BJ (cell line): ENCODE results near the gene CWF19L2. TPM values are rescaled to one million over a fixed set of nuclear protein-coding genes. Genes with fewer than 3 reads are reported as not detected.

Source experiments
- CTCF ChIA-PET: fragments of 350-600 bp; formaldehyde crosslinking; extraction: SDS; loops from one replicate; lab custom pipeline; 2021; ENCODE audit warnings: antibody characterized with exemption, inconsistent platforms; lab: Yijun Ruan, JAX
- POLR2A ChIA-PET: fragments of 300-600 bp; sonication (Branson Sonifier 250); formaldehyde crosslinking; extraction: SDS; loops from one replicate; lab custom pipeline; 2021; ENCODE audit warnings: antibody characterized with exemption; lab: Charles Lee
- DNase-seq: peaks from one replicate; pipeline ENCODE4 v3.0.0-alpha.2; 2011; ENCODE audit warnings: low read depth
- H3K27me3 ChIP-seq: 2 replicates; pipeline ENCODE4 v1.6.0; 2011; ENCODE audit warnings: low read length; ENCODE audit not compliant: control insufficient read depth, insufficient read depth
- H3K36me3 ChIP-seq: 2 replicates; pipeline ENCODE4 v1.5.1; 2011; ENCODE audit warnings: low read length; ENCODE audit not compliant: control insufficient read depth, insufficient read depth
- H3K4me3 ChIP-seq: 2 replicates; pipeline ENCODE4 v1.5.1; 2011; ENCODE audit warnings: low read depth, mild to moderate bottlenecking, control low read depth, low read length
- CTCF ChIP-seq: IDR thresholded peaks from 2 replicates; pipeline ENCODE4 v1.5.1; 2011; ENCODE audit warnings: low read depth, mild to moderate bottlenecking, control low read depth, inconsistent platforms, low read length, moderate library complexity; ENCODE audit not compliant: insufficient read depth
- polyA plus RNA-seq: library from polyadenylated mRNA; depleted of rRNA; stranded (reverse); fragments of >200 nt; gene quantifications from 2 replicates; pipeline ENCODE4 v1.2.3, GENCODE V29; 2011

CWF19L2 gene
- polyA plus RNA-seq, 1 experiment: 1.2 TPM

GRCh38 chr11:107359701-107360100, 97.9 kb downstream of the CWF19L2 start:
- no peak for DNase-seq
- no peak for TF ChIP-seq CTCF
- POLR2A ChIA-PET: no interaction called here

GRCh38 chr11:107357877-107358276, 99.7 kb downstream of the CWF19L2 start:
- Histone ChIP-seq H3K4me3 (no peak overlapping the region), H3K27me3 (no peaks in the 10 kb centered on the region), H3K36me3 (no peaks in the 10 kb centered on the region)
- ChIA-PET POLR2A (no interaction called here), CTCF (no interaction called here)
- no peak for DNase-seq
- no peak for TF ChIP-seq CTCF

More at GRCh38 chr11:107359701-107360100, 97.9 kb downstream of the CWF19L2 start:
- no peak overlapping the region for H3K4me3 ChIP-seq
- H3K36me3 ChIP-seq: no peaks in the 10 kb centered on the region
- CTCF ChIA-PET: no interaction called here
- no peaks in the 10 kb centered on the region for H3K27me3 ChIP-seq

GRCh38 chr11:107354780-107355179, 102.8 kb downstream of the CWF19L2 start:
- no peak overlapping the region for H3K4me3 ChIP-seq
- POLR2A ChIA-PET: no interaction called here
- DNase-seq: no peak
- TF ChIP-seq CTCF: no peak
- CTCF ChIA-PET: no interaction called here
- no peaks in the 10 kb centered on the region for H3K27me3 ChIP-seq
- no peaks in the 10 kb centered on the region for H3K36me3 ChIP-seq

GRCh38 chr11:107337917-107338316, 119.7 kb downstream of the CWF19L2 start:
- no peak overlapping the region for H3K4me3 ChIP-seq
- no peak for DNase-seq
- POLR2A ChIA-PET: no interaction called here
- CTCF ChIA-PET: no interaction called here
- no peak for TF ChIP-seq CTCF
- H3K27me3 ChIP-seq: no peaks in the 10 kb centered on the region
- H3K36me3 ChIP-seq: no peaks in the 10 kb centered on the region

GRCh38 chr11:107331728-107332127, 125.9 kb downstream of the CWF19L2 start:
- Histone ChIP-seq H3K4me3 (no peak overlapping the region), H3K27me3 (no peaks in the 10 kb centered on the region), H3K36me3 (peaks cover 1% of the 10 kb centered on the region; the same call in 1 of the 2 replicates)
- TF ChIP-seq CTCF: no peak
- ChIA-PET POLR2A (no interaction called here), CTCF (no interaction called here)
- DNase-seq: no peak
